ENCODE results near the gene SLC30A1. TPM values are rescaled to one million over a fixed set of nuclear protein-coding genes. Genes with fewer than 3 reads are reported as not detected.

The SLC30A1 gene
- total and polyA plus RNA-seq, 2 experiments from 2014 or later = 6.8 to 10.8 TPM

DNA sequence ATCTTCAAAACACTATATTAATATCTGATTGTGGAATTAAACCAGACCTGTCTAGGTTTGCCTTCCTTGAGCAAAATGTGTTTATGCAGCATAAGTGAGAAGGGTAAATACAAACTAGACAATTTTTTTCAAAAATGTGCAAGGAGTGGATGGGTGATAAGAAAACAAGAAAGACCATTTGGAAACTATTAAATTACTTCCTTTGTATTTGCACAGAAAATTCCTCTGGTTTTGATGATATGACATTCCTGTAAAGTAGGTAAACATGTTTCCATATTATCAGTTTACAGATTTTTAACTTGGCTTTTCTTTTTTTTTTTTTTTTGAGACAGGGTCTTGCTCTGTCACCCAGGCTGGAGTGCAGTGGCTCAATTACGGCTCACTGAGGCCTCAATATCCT, 24.8 kb upstream of the SLC30A1 start:
- no peaks in the 10 kb centered on the region for H3K9me3 ChIP-seq (ENCODE audit: low read depth)
- no peaks in the 10 kb centered on the region for H3K27me3 ChIP-seq
- H3K27ac ChIP-seq = no peak overlapping the region
- no peak for DNase-seq (ENCODE audit: low read depth in 1 of 2, low spot score in 1 of 2)
- H3K4me3 ChIP-seq = no peak overlapping the region
- H3K36me3 ChIP-seq = no peaks in the 10 kb centered on the region
- TF ChIP-seq, protein P1, sequence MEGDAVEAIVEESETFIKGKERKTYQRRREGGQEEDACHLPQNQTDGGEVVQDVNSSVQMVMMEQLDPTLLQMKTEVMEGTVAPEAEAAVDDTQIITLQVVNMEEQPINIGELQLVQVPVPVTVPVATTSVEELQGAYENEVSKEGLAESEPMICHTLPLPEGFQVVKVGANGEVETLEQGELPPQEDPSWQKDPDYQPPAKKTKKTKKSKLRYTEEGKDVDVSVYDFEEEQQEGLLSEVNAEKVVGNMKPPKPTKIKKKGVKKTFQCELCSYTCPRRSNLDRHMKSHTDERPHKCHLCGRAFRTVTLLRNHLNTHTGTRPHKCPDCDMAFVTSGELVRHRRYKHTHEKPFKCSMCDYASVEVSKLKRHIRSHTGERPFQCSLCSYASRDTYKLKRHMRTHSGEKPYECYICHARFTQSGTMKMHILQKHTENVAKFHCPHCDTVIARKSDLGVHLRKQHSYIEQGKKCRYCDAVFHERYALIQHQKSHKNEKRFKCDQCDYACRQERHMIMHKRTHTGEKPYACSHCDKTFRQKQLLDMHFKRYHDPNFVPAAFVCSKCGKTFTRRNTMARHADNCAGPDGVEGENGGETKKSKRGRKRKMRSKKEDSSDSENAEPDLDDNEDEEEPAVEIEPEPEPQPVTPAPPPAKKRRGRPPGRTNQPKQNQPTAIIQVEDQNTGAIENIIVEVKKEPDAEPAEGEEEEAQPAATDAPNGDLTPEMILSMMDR (IDR thresholded peaks at IDR 0.05; ENCODE audit: low read depth, low read length) = no peak
- H3K4me1 ChIP-seq (ENCODE audit: low read depth) = no peaks in the 10 kb centered on the region

GRCh38 chr1:211603191-211603701, 24.3 kb upstream of the SLC30A1 start:
- H3K27ac ChIP-seq = no peak overlapping the region
- H3K4me1 ChIP-seq (ENCODE audit: low read depth) = no peaks in the 10 kb centered on the region
- no peaks in the 10 kb centered on the region for H3K9me3 ChIP-seq (ENCODE audit: low read depth)
- TF ChIP-seq, protein P1 (IDR thresholded peaks at IDR 0.05; ENCODE audit: low read depth, low read length) = no peak
- DNase-seq (ENCODE audit: low read depth in 1 of 2, low spot score in 1 of 2) = peak in 1 of 2 donors; percentile 37
- no peaks in the 10 kb centered on the region for H3K27me3 ChIP-seq
- H3K4me3 ChIP-seq = no peak overlapping the region
- H3K36me3 ChIP-seq = no peaks in the 10 kb centered on the region

- no peaks in the 10 kb centered on the region for H3K4me1 ChIP-seq (ENCODE audit: low read depth)
- H3K4me3 ChIP-seq = no peak overlapping the region
- no peaks in the 10 kb centered on the region for H3K9me3 ChIP-seq (ENCODE audit: low read depth)
- no peak overlapping the region for H3K27ac ChIP-seq
- no peaks in the 10 kb centered on the region for H3K27me3 ChIP-seq
- no peak for DNase-seq (ENCODE audit: low read depth in 1 of 2, low spot score in 1 of 2)
- H3K36me3 ChIP-seq = no peaks in the 10 kb centered on the region
- TF ChIP-seq, protein P1 (IDR thresholded peaks at IDR 0.05; ENCODE audit: low read depth, low read length) = no peak
Measured at GRCh38 chr1:211601982-211602670, 23.2 kb upstream of the SLC30A1 start.

DNA sequence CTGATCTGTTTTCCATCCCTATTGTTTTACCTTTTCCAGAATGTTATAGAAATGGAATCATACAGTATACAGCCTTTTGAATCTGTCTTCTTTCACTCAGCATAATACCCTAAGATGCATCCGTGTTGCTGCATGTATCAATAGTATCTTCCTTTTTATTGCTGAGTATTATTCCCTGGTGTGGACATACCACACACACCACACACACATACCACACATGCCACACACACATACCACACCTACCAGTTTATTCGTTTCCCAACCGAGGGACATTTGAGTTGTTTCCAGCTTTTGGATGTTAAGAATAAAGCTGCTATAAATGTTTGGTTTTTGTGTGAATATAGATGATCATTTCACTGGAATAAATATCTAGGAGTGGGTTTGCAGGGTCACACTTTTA, 22.2 kb upstream of the SLC30A1 start:
- Histone ChIP-seq H3K36me3 (no peaks in the 10 kb centered on the region), H3K9me3 (ENCODE audit: low read depth) (no peaks in the 10 kb centered on the region), H3K4me1 (ENCODE audit: low read depth) (no peaks in the 10 kb centered on the region), H3K27ac (no peak overlapping the region), H3K27me3 (no peaks in the 10 kb centered on the region), H3K4me3 (no peak overlapping the region)
- TF ChIP-seq, protein P1 (IDR thresholded peaks at IDR 0.05; ENCODE audit: low read depth, low read length) = no peak
- no peak for DNase-seq (ENCODE audit: low read depth in 1 of 2, low spot score in 1 of 2)

DNA sequence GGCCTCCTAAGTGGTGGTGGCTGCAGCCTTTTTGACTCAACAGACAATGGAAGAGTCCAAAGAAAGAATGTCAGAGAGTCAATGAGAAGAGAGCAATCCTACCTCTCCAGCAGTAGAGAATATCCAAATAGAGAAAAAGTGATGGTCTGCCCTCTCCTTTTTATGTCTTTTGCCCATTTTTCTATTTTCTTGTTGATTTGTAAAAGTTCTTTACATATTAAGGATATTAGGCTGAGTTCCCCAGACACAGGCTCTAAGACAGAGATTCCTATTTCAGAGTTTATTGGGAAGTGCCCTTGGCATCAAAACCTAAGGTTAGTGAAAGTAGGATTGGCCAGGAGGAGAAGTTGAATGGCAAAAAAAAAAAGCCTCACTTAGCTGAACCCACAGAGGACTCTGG, 20.3 kb upstream of the SLC30A1 start:
- Histone ChIP-seq H3K27ac (no peak overlapping the region), H3K9me3 (ENCODE audit: low read depth) (no peaks in the 10 kb centered on the region)

More for the DNA sequence above, 20.3 kb upstream of the SLC30A1 start:
- no peaks in the 10 kb centered on the region for H3K27me3 ChIP-seq
- TF ChIP-seq, protein P1 (IDR thresholded peaks at IDR 0.05; ENCODE audit: low read depth, low read length) = no peak
- H3K4me3 ChIP-seq = no peak overlapping the region
- DNase-seq (ENCODE audit: low read depth in 1 of 2, low spot score in 1 of 2) = no peak
- no peaks in the 10 kb centered on the region for H3K4me1 ChIP-seq (ENCODE audit: low read depth)
- H3K36me3 ChIP-seq = no peaks in the 10 kb centered on the region

Data from cardiac muscle cell (in vitro differentiated cells and primary cell).